Endothelial cell of umbilical vein (primary cell): ENCODE results near the gene CTXND1. TPM values are rescaled to one million over a fixed set of nuclear protein-coding genes. Genes with fewer than 3 reads are reported as not detected.
A peak's percentile ranks its signal among the peaks of the same experiment; 100 is the strongest.

Experiments used
- BruUV-seq: library from RNA; stranded (reverse); fragments of 400-500 nt; replicated peaks from 2 replicates; lab custom pipeline; 2021; lab: Mats Ljungman, UMichigan
- CTCF ChIA-PET: fragments of 300-600, 350-600 bp; sonication (Branson Sonifier 250); formaldehyde crosslinking; loops from one replicate; lab custom pipeline; 2021; ENCODE audit warnings: antibody characterized with exemption, inconsistent platforms; lab: Charles Lee
- POLR2A ChIA-PET: fragments of 300-600, 350-600 bp; sonication (Branson Sonifier 250); formaldehyde crosslinking; loops from one replicate; lab custom pipeline; 2021; ENCODE audit warnings: antibody characterized with exemption, inconsistent platforms; lab: Charles Lee
- DNase-seq: peaks from one replicate; pipeline ENCODE4 v3.0.0-alpha.2; 2011; ENCODE audit warnings: low read depth, low spot score
- FAIRE-seq: peaks from 2 replicates; lab custom pipeline; 2011; peaks lifted over from hg19 to GRCh38; lab: Jason Lieb, UNC
- H2AFZ ChIP-seq: 2 replicates; pipeline ENCODE4 v1.6.0; 2012; ENCODE audit warnings: low read depth, low read length, control low read depth, inconsistent platforms
- H3K27ac ChIP-seq: 2 replicates; pipeline ENCODE4 v1.5.1; 2011; ENCODE audit warnings: low read depth, mild to moderate bottlenecking, control low read depth, low read length, moderate library complexity; ENCODE audit not compliant: insufficient read depth
- H3K27me3 ChIP-seq, 2 experiments: 2 replicates each; pipeline versions ENCODE4 v1.6.0 to v1.6.1; 2011; ENCODE audit warnings: low read length in 2 of 2, mixed read lengths in 1 of 2; ENCODE audit not compliant: control insufficient read depth in 2 of 2, insufficient read depth in 2 of 2
- H3K36me3 ChIP-seq, 2 experiments: 2 replicates in 1 of 2; 3 replicates in 1 of 2; pipeline ENCODE4 v1.5.1; 2011; ENCODE audit warnings: low read length in 2 of 2, mild to moderate bottlenecking in 1 of 2, moderate library complexity in 1 of 2; ENCODE audit not compliant: control insufficient read depth in 2 of 2, insufficient read depth in 2 of 2; ENCODE audit errors: extremely low read depth in 1 of 2
- H3K4me1 ChIP-seq: 3 replicates; pipeline ENCODE4 v1.5.1; 2011; ENCODE audit warnings: mild to moderate bottlenecking, low read length; ENCODE audit not compliant: control insufficient read depth, insufficient read depth; ENCODE audit errors: extremely low read depth
- H3K4me2 ChIP-seq: 2 replicates; pipeline ENCODE4 v1.6.1; 2011; ENCODE audit warnings: low read length, control low read depth, mixed read lengths; ENCODE audit not compliant: insufficient read depth
- H3K4me3 ChIP-seq, 3 experiments: fragments of 200-600 bp in 1 of 3; sonication (generic), shearing (Covaris generic) in 1 of 3; replicated peaks in 1 of 3; 2 replicates each; pipeline ENCODE4 v1.5.1; 2011 to 2016; ENCODE audit warnings: control low read depth in 3 of 3, low read length in 3 of 3, mild to moderate bottlenecking in 2 of 3, inconsistent platforms in 1 of 3, low read depth in 1 of 3, moderate library complexity in 1 of 3; ENCODE audit not compliant: insufficient read depth in 1 of 3
- H3K79me2 ChIP-seq: 2 replicates; pipeline ENCODE4 v1.6.0; 2012; ENCODE audit warnings: low read length, inconsistent platforms; ENCODE audit not compliant: control insufficient read depth, insufficient read depth
- H3K9ac ChIP-seq: replicated peaks from 2 replicates; pipeline ENCODE3; 2011; ENCODE audit warnings: low read length, control low read depth; ENCODE audit not compliant: insufficient read depth; ENCODE audit errors: extremely low read depth
- H3K9me1 ChIP-seq: replicated peaks from 3 replicates; pipeline ENCODE4 v1.6.0; 2011; ENCODE audit warnings: mild to moderate bottlenecking, low read length; ENCODE audit not compliant: control insufficient read depth, insufficient read depth; ENCODE audit errors: extremely low read depth
- H3K9me3 ChIP-seq: replicated peaks from 2 replicates; pipeline ENCODE4 v1.5.1; 2012; ENCODE audit warnings: low read length, inconsistent platforms; ENCODE audit not compliant: control insufficient read depth, insufficient read depth
- H4K20me1 ChIP-seq: replicated peaks from 2 replicates; pipeline ENCODE3; 2011; ENCODE audit warnings: mild to moderate bottlenecking, low read length; ENCODE audit not compliant: control insufficient read depth, insufficient read depth; ENCODE audit errors: extremely low read depth
- CTCF ChIP-seq, 2 donors: IDR thresholded peaks; 1 replicate in 1 of 2; 2 replicates in 1 of 2; pipeline ENCODE4 v1.5.1; 2011; ENCODE audit warnings: low read length in 2 of 2, mild to moderate bottlenecking in 2 of 2, moderate library complexity in 2 of 2, control low read depth in 1 of 2, inconsistent platforms in 1 of 2, low read depth in 1 of 2; ENCODE audit not compliant: insufficient read depth in 1 of 2; ENCODE audit errors: extremely low read depth in 1 of 2
- EZH2 ChIP-seq: IDR thresholded peaks from 2 replicates; pipeline ENCODE4 v1.6.1; 2012; ENCODE audit warnings: borderline replicate concordance, low read depth, mild to moderate bottlenecking, moderate library complexity, low read length, inconsistent platforms; ENCODE audit not compliant: severe bottlenecking
- FOS ChIP-seq: IDR thresholded peaks from 2 replicates; pipeline ENCODE4 v1.6.1; 2011; ENCODE audit warnings: mild to moderate bottlenecking, low read length, moderate library complexity, borderline replicate concordance; ENCODE audit not compliant: insufficient read depth
- GATA2 ChIP-seq: IDR thresholded peaks from 2 replicates; pipeline ENCODE4 v1.7.0; 2011; ENCODE audit warnings: low read depth, mild to moderate bottlenecking, moderate library complexity, mixed read lengths, low read length; ENCODE audit not compliant: insufficient read length, insufficient read depth
- JUN ChIP-seq: IDR thresholded peaks from 2 replicates; pipeline ENCODE4 v1.6.1; 2011; ENCODE audit warnings: borderline replicate concordance, low read depth; ENCODE audit not compliant: insufficient read length, insufficient read depth
- MAX ChIP-seq: IDR thresholded peaks from 2 replicates; pipeline ENCODE4 v1.6.1; 2011; ENCODE audit not compliant: insufficient read depth, insufficient read length
- MYC ChIP-seq: IDR thresholded peaks from one replicate; pipeline ENCODE4 v1.6.1; 2011; ENCODE audit warnings: mild to moderate bottlenecking, low read depth, low read length
- POLR2A ChIP-seq: IDR thresholded peaks from 2 replicates; pipeline ENCODE4 v1.6.1; 2012; ENCODE audit warnings: low read depth, mild to moderate bottlenecking, control low read depth, low read length
- POLR2AphosphoS5 ChIP-seq: IDR thresholded peaks from 2 replicates; pipeline ENCODE4 v1.6.1; 2012; ENCODE audit warnings: low read depth, mild to moderate bottlenecking, control low read depth, low read length, moderate library complexity; ENCODE audit not compliant: insufficient read depth
- dilution Hi-C: fragments of 300-500 bp; cut with MboI; formaldehyde crosslinking; loops from one replicate; pipeline ENCODE4 v1.15.0; 2019; ENCODE audit warnings: low sequenced_read_pairs; ENCODE audit not compliant: extremely low pct_ligation_motif_present
- intact Hi-C: fragments of 100-400 bp; cut with micrococcal nuclease; formaldehyde crosslinking; loops from one replicate; pipeline ENCODE4 v1.10.0; 2022
- polyA plus RNA-seq, 4 experiments: library from polyadenylated mRNA; depleted of rRNA in 3 of 4; stranded (reverse) in 3 of 4; unstranded in 1 of 4; fragments of >200 nt; gene quantifications; 2 replicates each; pipeline versions ENCODE4 v1.2.1 to v1.2.3, GENCODE V29; 2011 to 2012; ENCODE audit warnings: missing spikeins in 1 of 4
- total RNA-seq: library from RNA; stranded (reverse); gene quantifications from 2 replicates; pipeline ENCODE4 v1.2.3, GENCODE V29; 2021

The CTXND1 gene
- total and polyA plus RNA-seq, 2 donors (not counting 3 experiments of a cell fraction or from before 2014, with no cell fraction given) = not detected

- no TSS peak for BruUV-seq
- Histone ChIP-seq H3K4me1 (peaks cover 9% of the 10 kb centered on the region), H3K36me3 (no peaks in the 10 kb centered on the region), H3K4me2 (peak overlapping the region; percentile 44), H3K79me2 (no peaks in the 10 kb centered on the region), H4K20me1 (no peaks in the 10 kb centered on the region), H3K27me3 (peaks cover 0 to 2% of the 10 kb centered on the region in 2 experiments), H3K9ac (no peak overlapping the region), H3K9me3 (no peaks in the 10 kb centered on the region), H3K9me1 (no peaks in the 10 kb centered on the region), H3K27ac (no peak overlapping the region), H2AFZ (peak overlapping the region; percentile 47), H3K4me3 (peak overlapping the region in 2 of 3 experiments; percentile 17 to 75)
- ChIA-PET POLR2A (interaction anchor here (0.6 to 1.3 kb wide), 2 partner anchors 17 to 34 kb away, joined by 3 to 6 read pairs; no protein-coding TSS in a partner anchor), CTCF (interaction anchor here (1.0 to 5.8 kb wide), 6 partner anchors 16 to 771 kb away, joined by 3 to 30 read pairs (median 4); no protein-coding TSS in a partner anchor)
- intact Hi-C loops (loop anchor here (1.0 to 2.0 kb wide), 3 partner anchors 92 to 229 kb away; no protein-coding TSS in a partner anchor), dilution Hi-C loops (no loop called here)
- TF ChIP-seq FOS (no peak), POLR2A (no peak), POLR2AphosphoS5 (no peak), JUN (no peak), MYC (no peak), CTCF (IDR thresholded peaks at IDR 0.05; ENCODE audit: extremely low read depth in 1 of 2, insufficient read depth in 1 of 2, low read depth in 1 of 2, low read length in 2 of 2) (no peak), GATA2 (no peak), MAX (no peak), EZH2 (no peak)
- peak; percentile 86 for DNase-seq
- peak; percentile 77 for FAIRE-seq
Measured at GRCh38 chr15:80152180-80152895, 99.7 kb downstream of the CTXND1 start.
